DMS79 treated with DMSO at 0.1 percent for 48 hours (cell line): ENCODE data around the gene SHF.

Source experiments
- DNase-seq: peaks from one replicate; lab custom pipeline; 2025; lab: John Stamatoyannopoulos, UW

Gene SHF

GRCh38 chr15:45126535-45127158 is 61.1 kb downstream of the SHF start:
- no peak for DNase-seq

GRCh38 chr15:45123397-45123796 is 64.4 kb downstream of the SHF start:
- DNase-seq = no peak

GRCh38 chr15:45122719-45123118 is 65.0 kb downstream of the SHF start:
- no peak for DNase-seq

- DNase-seq = no peak
Observed at GRCh38 chr15:45121706-45122417, 65.9 kb downstream of the SHF start.

DNA sequence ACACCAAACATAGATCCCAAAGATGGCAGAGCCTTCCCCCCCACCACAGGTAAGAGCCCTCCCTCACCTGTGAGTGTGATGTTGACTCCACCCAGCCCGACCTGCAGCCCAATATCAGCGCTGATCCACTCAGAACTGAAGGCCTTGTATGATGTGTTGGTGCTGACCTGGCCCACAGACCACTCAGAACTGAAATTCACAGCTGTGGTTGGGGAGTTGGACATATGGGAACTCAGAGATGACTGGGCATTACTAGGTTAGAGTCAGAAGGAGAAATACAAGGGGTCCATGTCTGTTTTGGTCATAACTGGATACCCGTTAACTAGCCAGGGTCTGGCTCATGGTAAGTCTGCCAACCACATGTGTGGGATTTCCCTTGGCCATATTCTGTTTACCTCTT is 66.7 kb downstream of the SHF start:
- DNase-seq = no peak

DNA sequence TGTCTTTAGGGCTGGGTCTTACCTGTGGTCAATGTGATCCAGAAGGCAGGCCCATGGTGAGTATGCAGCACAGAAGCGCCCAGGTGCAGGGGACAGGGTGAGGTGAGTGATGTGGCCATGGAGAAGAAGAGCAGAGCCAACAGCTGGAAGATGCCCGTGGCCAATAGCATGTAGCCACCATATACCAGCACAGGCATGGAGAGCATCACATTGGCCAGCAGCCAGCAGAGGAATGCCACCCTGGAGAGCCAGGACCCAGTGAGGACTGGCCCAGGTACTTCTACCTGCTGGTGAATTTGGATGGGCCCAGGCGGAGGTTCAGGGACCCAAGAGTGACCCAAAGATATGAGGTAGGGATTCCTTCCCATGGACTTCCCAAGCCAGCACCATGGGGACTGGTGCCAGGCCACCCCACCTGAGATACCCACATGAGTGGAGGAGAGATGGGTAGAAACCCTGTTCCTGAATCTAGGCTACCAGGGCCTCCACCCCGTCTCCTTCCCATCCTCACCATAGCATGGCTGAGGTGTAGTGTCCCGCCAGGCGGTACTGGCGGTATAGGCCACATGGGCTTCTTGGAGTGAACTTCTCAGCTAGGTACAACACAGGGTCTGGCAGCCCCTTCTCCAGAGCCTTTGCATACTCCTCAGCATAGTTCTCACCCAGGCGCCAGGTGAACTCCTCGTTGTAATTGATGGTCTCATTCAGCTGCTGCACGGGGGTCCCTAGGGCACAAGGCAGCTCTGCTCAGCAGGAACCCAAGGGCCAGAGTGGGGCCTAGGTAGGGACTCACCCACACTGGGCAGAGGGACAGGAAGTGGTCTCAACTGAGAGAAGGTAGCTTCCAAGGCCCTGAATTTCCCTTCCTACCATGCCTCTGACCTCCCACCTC is 67.4 kb downstream of the SHF start:
- DNase-seq = no peak

DNA sequence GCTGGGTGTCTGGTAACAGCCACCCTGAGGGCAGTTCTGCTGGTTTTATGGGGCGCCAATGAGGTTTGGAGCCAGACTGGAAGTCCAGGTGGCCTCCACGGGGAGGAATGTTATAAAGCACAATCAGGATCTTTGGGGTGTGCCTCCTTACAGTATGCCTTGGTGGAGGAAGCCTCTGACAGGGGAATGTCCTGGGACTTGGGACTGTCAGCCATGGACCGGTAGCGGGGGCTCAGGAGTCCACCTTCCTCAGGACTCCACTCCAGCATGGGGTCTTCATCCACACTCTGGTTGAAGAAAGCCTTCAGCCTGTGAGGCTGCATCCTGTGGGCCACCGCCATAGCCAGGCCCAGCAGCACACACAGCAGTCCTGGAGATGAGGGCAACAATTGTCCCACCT is 68.8 kb downstream of the SHF start:
- no peak for DNase-seq

- DNase-seq = peak; percentile 84
Observed at GRCh38 chr15:45118131-45118588, 69.6 kb downstream of the SHF start.

- DNase-seq = no peak
Observed at GRCh38 chr15:45117308-45118130, 70.2 kb downstream of the SHF start.
